HG03460 (cell line): ENCODE results near the gene TLE3.

ENCODE experiments used
- ATAC-seq: cut with Tn5 transposase; IDR thresholded peaks from one replicate; pipeline ENCODE4 v1.9.1; 2021; ENCODE audit not compliant: unreplicated experiment

Gene TLE3

DNA sequence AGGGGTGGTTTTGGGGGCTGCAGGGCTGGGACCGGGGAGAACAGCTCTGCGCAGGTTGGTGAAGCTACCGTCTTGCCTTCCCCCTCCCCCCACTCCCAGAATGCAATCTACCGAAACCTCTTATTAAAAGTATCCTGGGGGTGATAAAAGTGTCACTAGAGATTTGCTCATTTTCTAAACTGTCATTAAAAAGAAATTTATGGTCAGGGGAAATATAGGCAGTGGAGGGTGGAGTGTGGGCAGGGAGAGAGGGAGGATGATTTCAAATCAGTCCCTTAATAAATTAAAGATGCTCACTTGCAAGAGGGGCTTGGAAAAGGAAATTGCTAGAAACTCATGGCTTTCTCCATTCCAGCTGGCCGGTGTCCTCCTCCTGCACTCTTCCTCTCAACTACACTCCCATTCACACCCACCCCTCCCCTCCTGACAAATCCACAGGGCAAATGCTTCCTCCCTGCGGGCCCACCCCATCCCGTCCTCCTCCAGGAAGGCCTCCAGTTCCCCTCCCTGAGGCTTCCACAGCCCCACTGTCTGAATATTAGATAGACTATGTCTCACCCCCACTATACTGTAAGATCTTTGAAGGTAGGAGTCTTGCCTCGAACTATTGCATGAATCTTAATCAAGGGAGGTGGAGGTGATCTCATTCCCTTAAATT is 83.9 kb downstream of the TLE3 start:
- ATAC-seq, result no peak

DNA sequence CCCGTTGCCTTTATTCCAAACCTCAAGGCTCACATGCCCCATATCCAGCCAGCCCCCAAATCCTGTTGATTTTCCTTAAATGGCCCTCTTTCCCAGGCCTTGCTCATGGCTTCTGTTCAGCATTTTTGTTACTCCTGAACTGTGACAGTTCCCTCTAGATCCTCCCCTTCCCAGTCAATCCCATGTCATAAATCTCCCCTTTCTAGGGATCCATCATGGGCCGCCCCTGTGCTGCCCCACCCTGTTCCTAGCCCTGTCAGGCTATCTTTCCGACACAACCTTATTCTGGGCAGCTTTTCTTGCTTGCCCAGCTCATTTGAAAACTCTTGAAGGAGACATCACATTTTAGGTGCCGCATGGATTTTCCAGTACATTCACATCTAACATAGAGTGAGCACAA is 84.8 kb downstream of the TLE3 start:
- ATAC-seq, result no peak

DNA sequence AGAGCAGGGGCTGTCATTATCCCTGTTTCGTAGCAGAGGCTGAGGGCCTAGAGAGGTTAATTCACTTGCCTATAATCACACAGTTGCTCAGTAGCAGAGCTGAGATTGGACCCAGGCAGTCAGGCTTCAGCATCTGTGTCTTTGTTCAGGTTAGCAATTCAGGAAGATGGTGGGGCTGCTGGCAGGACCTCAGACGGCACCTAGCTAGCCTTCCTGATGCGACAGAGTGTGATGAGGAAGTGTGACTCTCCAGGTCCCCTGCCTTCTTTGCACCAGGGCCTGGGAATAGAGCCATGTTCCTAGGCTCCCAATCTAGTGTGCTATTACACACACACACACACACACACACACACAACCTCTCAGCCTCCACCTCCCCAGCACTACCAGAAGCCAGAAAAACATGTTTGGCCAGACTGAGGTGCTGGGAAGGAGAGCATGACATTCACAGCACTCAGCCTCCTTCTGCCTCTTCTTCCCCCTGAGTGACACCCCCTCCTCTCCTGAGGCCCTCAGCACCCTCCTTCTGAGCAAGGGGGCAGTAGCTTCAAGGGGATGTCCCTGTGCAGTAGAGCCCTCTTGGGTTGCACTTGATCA is 88.9 kb downstream of the TLE3 start:
- no peak for ATAC-seq

DNA sequence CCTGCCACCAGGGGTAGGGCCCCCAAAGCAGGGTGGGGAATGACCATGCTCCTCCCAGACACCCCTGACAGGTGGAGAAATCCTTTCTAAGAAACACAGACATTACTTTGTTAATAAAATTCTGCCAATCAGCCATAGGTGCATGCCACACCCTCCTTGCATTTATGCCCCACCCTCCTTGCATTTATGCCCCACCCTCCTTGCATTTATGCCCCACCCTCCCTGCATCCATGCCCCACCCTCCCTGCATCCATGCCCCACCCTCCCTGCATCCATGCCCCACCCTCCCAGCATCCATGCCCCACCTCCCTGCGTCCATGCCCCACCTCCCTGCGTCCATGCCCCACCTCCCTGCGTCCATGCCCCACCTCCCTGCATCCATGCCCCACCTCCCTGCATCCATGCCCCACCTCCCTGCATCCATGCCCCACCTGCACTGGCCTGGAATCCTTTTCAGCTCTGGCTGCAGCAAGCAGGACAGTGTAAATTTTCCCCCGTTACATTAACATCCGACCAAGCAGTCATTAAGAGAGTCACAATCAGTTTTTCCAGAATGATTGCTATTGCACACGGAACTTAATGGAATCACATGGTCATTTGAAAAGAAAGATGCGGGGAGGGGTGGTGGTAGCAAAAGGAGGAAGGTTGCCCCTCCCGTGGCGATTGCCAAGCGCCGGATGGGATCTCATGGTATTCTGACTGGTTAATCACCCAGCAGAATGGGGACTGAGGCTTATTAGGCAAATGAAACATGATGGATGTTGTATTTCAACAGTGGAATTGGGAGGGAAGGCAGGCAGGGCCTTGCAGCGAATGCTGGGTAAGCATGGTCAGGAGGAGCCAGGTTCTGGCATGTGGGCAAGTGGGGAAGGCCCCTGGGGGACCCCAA is 91.2 kb downstream of the TLE3 start:
- no peak for ATAC-seq

DNA sequence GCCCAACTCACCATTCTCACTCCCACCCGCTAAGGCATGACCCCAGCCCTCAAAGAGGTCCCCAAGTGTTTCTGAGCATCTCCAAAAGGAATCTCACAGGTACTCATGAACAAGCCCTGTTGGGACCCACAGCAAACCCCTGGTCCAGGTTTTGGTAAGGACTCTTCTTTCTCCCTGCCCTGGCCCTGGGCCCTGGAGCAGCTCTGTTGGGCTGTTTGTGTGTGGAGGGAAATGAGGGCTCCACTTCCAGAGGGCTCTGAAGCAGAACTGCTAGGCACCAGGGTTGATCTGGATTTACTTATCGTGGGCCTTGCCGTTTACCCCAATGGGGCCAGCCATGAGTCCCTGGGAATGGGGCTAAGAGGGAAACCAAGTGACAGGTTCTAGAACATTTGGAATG is 92.9 kb downstream of the TLE3 start:
- ATAC-seq, result no peak

DNA sequence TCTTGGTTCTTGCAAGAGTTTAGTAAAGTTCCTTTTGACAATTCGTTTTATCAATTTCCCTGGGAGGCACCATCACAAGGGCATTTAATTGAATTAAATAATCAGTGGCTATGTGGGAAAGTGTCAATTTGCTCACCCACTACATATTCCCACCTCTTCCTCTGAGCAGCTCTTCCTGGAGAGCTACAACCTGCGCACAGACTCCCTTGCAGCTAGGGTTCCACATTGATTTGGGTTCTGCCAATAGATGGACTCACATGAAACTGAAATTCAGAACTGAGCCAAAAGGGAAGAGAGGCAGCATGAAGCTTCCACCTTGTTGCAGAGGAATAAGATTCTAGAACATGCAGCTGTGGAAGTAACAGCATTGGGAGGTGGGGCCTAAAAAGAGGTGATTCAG is 94.8 kb downstream of the TLE3 start:
- no peak for ATAC-seq

DNA sequence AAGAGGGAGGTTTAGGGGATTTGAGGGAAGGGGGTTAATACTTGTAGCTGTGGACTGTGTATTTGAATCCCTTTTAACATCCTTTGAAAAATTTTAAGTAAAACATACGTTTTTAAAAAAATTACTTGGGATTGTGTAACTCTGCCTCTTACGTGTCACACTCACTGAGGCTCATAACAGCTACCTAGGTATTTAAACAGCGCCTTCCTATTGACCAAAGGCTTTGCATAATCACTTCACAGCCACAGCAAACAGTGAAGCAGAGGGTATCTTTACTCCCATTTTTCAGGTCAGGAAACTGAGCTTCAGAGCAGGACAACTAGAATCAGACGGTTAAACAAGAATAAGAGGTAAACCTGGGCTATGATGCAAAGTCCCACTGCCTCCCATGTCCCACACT is 95.9 kb downstream of the TLE3 start:
- no peak for ATAC-seq

DNA sequence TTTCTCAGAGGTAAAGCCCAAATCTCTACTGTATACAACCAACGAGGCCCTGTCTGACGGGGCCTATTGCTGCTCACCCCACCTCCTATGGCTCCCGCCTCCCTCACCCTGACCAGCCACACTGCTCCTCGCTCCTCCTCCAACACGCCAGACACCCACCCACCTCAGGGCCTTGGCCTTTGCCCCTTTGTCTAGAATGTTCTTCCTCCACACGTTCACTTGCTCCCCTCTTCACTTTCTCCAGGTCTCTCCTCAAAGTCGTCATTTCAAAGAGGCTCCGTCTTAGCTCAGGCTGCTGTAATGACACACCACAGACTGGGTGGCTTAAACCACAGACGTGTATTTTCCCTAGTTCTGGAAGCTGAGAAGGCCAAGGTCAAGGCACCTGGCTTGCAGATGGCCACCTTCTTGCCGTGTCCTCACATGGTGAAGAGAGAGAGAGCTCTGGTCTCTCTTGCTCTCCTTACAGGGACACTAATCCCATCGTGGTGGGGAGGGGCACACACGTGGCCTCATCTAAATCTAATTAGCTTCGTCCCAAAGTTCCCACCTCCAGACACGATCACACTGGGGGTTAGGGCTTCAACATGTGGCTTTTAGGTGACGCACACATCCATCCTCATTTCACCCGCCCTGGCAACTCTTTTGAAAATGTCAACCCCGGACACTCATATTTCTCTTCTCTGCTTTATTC is 98.2 kb downstream of the TLE3 start:
- no peak for ATAC-seq

DNA sequence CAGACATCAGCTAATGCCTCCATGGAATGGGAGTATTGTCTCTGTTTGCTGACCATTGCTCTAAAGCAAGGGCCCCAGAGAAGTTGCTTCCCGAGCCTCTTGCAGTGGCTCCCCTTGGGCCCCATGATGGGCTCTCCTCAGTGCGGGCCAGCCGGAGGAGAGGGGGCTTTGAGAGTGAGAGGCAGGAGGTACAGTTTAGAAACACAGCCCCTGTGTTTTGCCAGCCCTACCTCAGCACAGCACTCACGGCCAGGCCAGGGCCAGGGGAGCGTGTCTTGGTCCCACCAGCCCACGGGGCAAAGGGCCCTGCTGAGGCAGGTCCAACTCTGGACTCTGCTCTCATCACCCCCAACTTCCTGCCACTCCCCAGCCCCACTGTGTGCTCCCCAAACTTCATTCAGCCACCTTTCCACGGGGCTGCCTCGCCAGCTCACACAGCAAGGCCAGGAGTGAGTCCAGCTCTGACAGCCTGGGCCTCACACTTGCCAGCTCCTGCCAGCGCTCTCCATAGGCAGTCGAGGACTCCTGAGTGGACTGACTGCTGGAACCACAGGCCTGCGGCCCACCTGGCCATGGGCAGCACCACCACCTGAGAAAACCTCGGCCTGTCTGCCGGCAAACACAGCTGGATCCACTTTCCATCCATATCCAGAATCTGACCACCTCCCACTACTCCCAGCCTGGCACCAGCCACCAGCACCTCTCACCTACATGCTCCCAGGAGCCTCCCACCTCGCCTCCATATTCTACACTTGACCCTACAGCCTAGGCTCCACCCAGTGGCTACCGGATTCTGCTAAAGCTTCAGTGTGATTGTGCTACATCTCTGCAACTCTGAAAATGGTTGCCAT is 99.0 kb downstream of the TLE3 start:
- no peak for ATAC-seq

DNA sequence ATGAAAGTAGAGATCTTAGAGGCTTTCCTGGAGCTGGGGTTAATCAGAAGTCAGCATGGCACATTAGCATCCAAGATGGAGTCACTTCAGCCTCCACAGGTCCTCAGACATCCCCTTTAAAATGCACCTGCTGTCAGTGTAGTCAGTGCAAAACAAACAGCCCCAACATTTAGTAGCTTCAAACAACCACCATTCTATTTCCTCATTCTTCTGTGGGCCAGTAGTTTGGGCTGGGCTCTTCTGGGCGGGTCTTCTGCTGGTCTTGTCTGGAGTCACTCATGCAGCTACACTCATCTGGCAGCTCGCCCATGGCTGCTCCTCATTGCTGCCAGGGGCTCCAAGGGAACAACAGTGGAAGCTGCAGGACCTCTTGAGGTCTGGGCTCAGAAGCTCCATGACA is 99.9 kb downstream of the TLE3 start:
- no peak for ATAC-seq
